ENCODE data around the gene GLIPR1L1.
"Not testable (repeated sequence)": the region's sequence is repeated elsewhere in the genome, so short reads cannot be mapped to it uniquely, and the experiment has no call there.

Gene GLIPR1L1

GRCh38 chr12:75334384-75335030 lies at the start of gene GLIPR1L1:
Gene GLIPR1L1, plus strand, starts transcription at chr12:75334670. Its CDS starts 59 bp downstream, at chr12:75334729.
- peak; percentile 54 to 73 for DNase-seq (ENCODE audit: low read depth in 2 of 2)

GRCh38 chr12:75288860-75289259 lies 45.6 kb upstream of the GLIPR1L1 start:
- DNase-seq (ENCODE audit: low read depth in 2 of 2), result no peak

GRCh38 chr12:75289753-75290152 lies 44.7 kb upstream of the GLIPR1L1 start:
- no peak for DNase-seq (ENCODE audit: low read depth in 2 of 2)

- no peak for DNase-seq (ENCODE audit: low read depth in 2 of 2)
Measured at GRCh38 chr12:75291014-75291413, 43.5 kb upstream of the GLIPR1L1 start.

- no peak for DNase-seq (ENCODE audit: low read depth in 2 of 2)
Measured at GRCh38 chr12:75294336-75294735, 40.1 kb upstream of the GLIPR1L1 start.

- no peak for DNase-seq (ENCODE audit: low read depth in 2 of 2)
Measured at GRCh38 chr12:75294797-75295196, 39.7 kb upstream of the GLIPR1L1 start.

- no peak for DNase-seq (ENCODE audit: low read depth in 2 of 2)
Measured at GRCh38 chr12:75302225-75302624, 32.2 kb upstream of the GLIPR1L1 start.

GRCh38 chr12:75302781-75303180 lies 31.7 kb upstream of the GLIPR1L1 start:
- DNase-seq (ENCODE audit: low read depth in 2 of 2), result no peak

- no peak for DNase-seq (ENCODE audit: low read depth in 2 of 2)
Measured at GRCh38 chr12:75305412-75306332, 28.8 kb upstream of the GLIPR1L1 start.

GRCh38 chr12:75308279-75308678 lies 26.2 kb upstream of the GLIPR1L1 start:
- no peak for DNase-seq (ENCODE audit: low read depth in 2 of 2)

- no peak for DNase-seq (ENCODE audit: low read depth in 2 of 2)
Measured at GRCh38 chr12:75311369-75311768, 23.1 kb upstream of the GLIPR1L1 start.

GRCh38 chr12:75315518-75315917 lies 19.0 kb upstream of the GLIPR1L1 start:
- DNase-seq (ENCODE audit: low read depth in 2 of 2), result no peak

- DNase-seq (ENCODE audit: low read depth in 2 of 2), result no peak
Measured at GRCh38 chr12:75317784-75318183, 16.7 kb upstream of the GLIPR1L1 start.

- no peak for DNase-seq (ENCODE audit: low read depth in 2 of 2)
Measured at GRCh38 chr12:75322464-75322863, 12.0 kb upstream of the GLIPR1L1 start.

GRCh38 chr12:75323663-75324062 lies 10.8 kb upstream of the GLIPR1L1 start:
- no peak for DNase-seq (ENCODE audit: low read depth in 2 of 2)

GRCh38 chr12:75327642-75328041 lies 6.8 kb upstream of the GLIPR1L1 start:
- no peak for DNase-seq (ENCODE audit: low read depth in 2 of 2)

- peak in 1 of 2 donors; percentile 40 for DNase-seq (ENCODE audit: low read depth in 2 of 2)
Measured at GRCh38 chr12:75329918-75330826, 4.3 kb upstream of the GLIPR1L1 start, which contains the start of gene CAPS2. Gene CAPS2, minus strand, starts transcription at chr12:75330324. Its CDS starts 3,826 bp downstream, at chr12:75326498.

- no peak for DNase-seq (ENCODE audit: low read depth in 2 of 2)
Measured at GRCh38 chr12:75337905-75338304, 3.4 kb downstream of the GLIPR1L1 start.

GRCh38 chr12:75341873-75342272 lies 7.4 kb downstream of the GLIPR1L1 start:
- DNase-seq (ENCODE audit: low read depth in 2 of 2), result no peak

GRCh38 chr12:75345531-75345930 lies 11.1 kb downstream of the GLIPR1L1 start:
- no peak for DNase-seq (ENCODE audit: low read depth in 2 of 2)

- not testable (repeated sequence) for DNase-seq (ENCODE audit: low read depth in 2 of 2)
Measured at GRCh38 chr12:75346215-75346614, 11.7 kb downstream of the GLIPR1L1 start.

GRCh38 chr12:75349946-75350345 lies 15.5 kb downstream of the GLIPR1L1 start:
- DNase-seq (ENCODE audit: low read depth in 2 of 2), result no peak

Data from stimulated activated CD4-positive, alpha-beta T cell treated with anti-CD3 and anti-CD28 coated beads, Interleukin-1b, Interleukin-23, amount 100 ng/mL, for 1 hour (primary cell).